ENCODE measurements around the gene SMPD3.
A peak's percentile ranks its signal among the peaks of the same experiment; 100 is the strongest.

Gene SMPD3

GRCh38 chr16:68397710-68398201 lies 50.6 kb downstream of the SMPD3 start:
- in situ Hi-C loops (cut with MboI; ENCODE audit: low pct_unique_long_range_greater_than_20kb, low sequenced_read_pairs, unreplicated experiment) = no loop called here
- DNase-seq (ENCODE audit: low spot score) = no peak
- no peak for TF ChIP-seq CTCF (IDR thresholded peaks at IDR 0.05; ENCODE audit: extremely low read depth, insufficient read depth, missing control alignments)

- in situ Hi-C loops (cut with MboI; ENCODE audit: low pct_unique_long_range_greater_than_20kb, low sequenced_read_pairs, unreplicated experiment) = no loop called here
- peak; percentile 53 for TF ChIP-seq CTCF (IDR thresholded peaks at IDR 0.05; ENCODE audit: extremely low read depth, insufficient read depth, missing control alignments)
- DNase-seq (ENCODE audit: low spot score) = no peak
These were observed 51.8 kb downstream of the SMPD3 start for GRCh38 chr16:68396481-68396880.

GRCh38 chr16:68395815-68396214 lies 52.5 kb downstream of the SMPD3 start:
- no peak for DNase-seq (ENCODE audit: low spot score)
- in situ Hi-C loops (cut with MboI; ENCODE audit: low pct_unique_long_range_greater_than_20kb, low sequenced_read_pairs, unreplicated experiment) = no loop called here

GRCh38 chr16:68395167-68395786 lies 53.0 kb downstream of the SMPD3 start:
- no peak for TF ChIP-seq CTCF (IDR thresholded peaks at IDR 0.05; ENCODE audit: extremely low read depth, insufficient read depth, missing control alignments)
- in situ Hi-C loops (cut with MboI; ENCODE audit: low pct_unique_long_range_greater_than_20kb, low sequenced_read_pairs, unreplicated experiment) = no loop called here
- no peak for DNase-seq (ENCODE audit: low spot score)

More at GRCh38 chr16:68395815-68396214, 52.5 kb downstream of the SMPD3 start:
- no peak for TF ChIP-seq CTCF (IDR thresholded peaks at IDR 0.05; ENCODE audit: extremely low read depth, insufficient read depth, missing control alignments)

GRCh38 chr16:68393333-68393732 lies 55.0 kb downstream of the SMPD3 start:
- peak; percentile 48 for DNase-seq (ENCODE audit: low spot score)
- in situ Hi-C loops (cut with MboI; ENCODE audit: low pct_unique_long_range_greater_than_20kb, low sequenced_read_pairs, unreplicated experiment) = no loop called here
- TF ChIP-seq CTCF (IDR thresholded peaks at IDR 0.05; ENCODE audit: extremely low read depth, insufficient read depth, missing control alignments) = no peak

GRCh38 chr16:68389750-68390371 lies 58.4 kb downstream of the SMPD3 start:
- no peak for TF ChIP-seq CTCF (IDR thresholded peaks at IDR 0.05; ENCODE audit: extremely low read depth, insufficient read depth, missing control alignments)
- DNase-seq (ENCODE audit: low spot score) = no peak
- in situ Hi-C loops (cut with MboI; ENCODE audit: low pct_unique_long_range_greater_than_20kb, low sequenced_read_pairs, unreplicated experiment) = loop anchor here (10.0 kb wide), 1 partner anchor 115 kb away; no protein-coding TSS in a partner anchor

Data from GM13977 (cell line).